Activated B cell treated with CpG ODN at 0.5 μM for 24 hours (primary cell): ENCODE results near the gene MYL10. TPM values are rescaled to one million over a fixed set of nuclear protein-coding genes. Genes with fewer than 3 reads are reported as not detected.

Source experiments
- ATAC-seq: fragments of 200-7000 bp; cut with Tn5 transposase; one replicate; pipeline ENCODE4 v1.10.0; 2021; ENCODE audit warnings: low read depth, mild to moderate bottlenecking, moderate library complexity
- CTCF ChIA-PET: fragments of 350-600 bp; sonication (Branson Sonifier 250); formaldehyde crosslinking; loops from one replicate; lab custom pipeline; 2021; ENCODE audit warnings: antibody characterized with exemption; lab: Charles Lee
- POLR2A ChIA-PET: fragments of 350-600 bp; sonication (Branson Sonifier 250); formaldehyde crosslinking; loops from one replicate; lab custom pipeline; 2021; ENCODE audit warnings: antibody characterized with exemption; lab: Charles Lee
- DNase-seq: peaks from one replicate; pipeline ENCODE4 v3.0.0; 2022
- H3K27ac Mint-ChIP-seq: one replicate; pipeline ENCODE4 v1.8.0; 2020; ENCODE audit warnings: mixed read lengths
- H3K27me3 Mint-ChIP-seq: one replicate; pipeline ENCODE4 v1.8.0; 2021; ENCODE audit warnings: mixed read lengths
- H3K36me3 Mint-ChIP-seq: one replicate; pipeline ENCODE4 v1.8.0; 2021; ENCODE audit warnings: low read depth, mixed read lengths
- H3K4me1 Mint-ChIP-seq: one replicate; pipeline ENCODE4 v1.8.0; 2021; ENCODE audit warnings: mixed read lengths
- H3K4me3 Mint-ChIP-seq: one replicate; pipeline ENCODE4 v1.8.0; 2020; ENCODE audit warnings: mild to moderate bottlenecking, mixed read lengths
- H3K9me3 Mint-ChIP-seq: one replicate; pipeline ENCODE4 v1.8.0; 2020; ENCODE audit warnings: mixed read lengths
- CTCF ChIP-seq: fragments of 200-600 bp; IDR thresholded peaks from one replicate; pipeline ENCODE4 v1.8.0; 2022; ENCODE audit warnings: antibody characterized with exemption, mild to moderate bottlenecking
- intact Hi-C: fragments of 100-400 bp; cut with micrococcal nuclease; formaldehyde crosslinking; loops from one replicate; pipeline ENCODE4 v1.15.1; 2024
- total RNA-seq: library from RNA; stranded (reverse); gene quantifications from 2 replicates; pipeline ENCODE4 v1.2.3, GENCODE V29; 2022

MYL10 gene
- total RNA-seq, 1 donor from 2014 or later, result not detected

GRCh38 chr7:101594790-101595189 is 34.3 kb downstream of the MYL10 start:
- peaks cover 9% of the 10 kb centered on the region for H3K27me3 Mint-ChIP-seq
- no peak overlapping the region for H3K27ac Mint-ChIP-seq
- H3K4me3 Mint-ChIP-seq, result no peak overlapping the region
- POLR2A ChIA-PET, result no interaction called here
- DNase-seq, result no peak
- no peaks in the 10 kb centered on the region for H3K36me3 Mint-ChIP-seq
- CTCF ChIA-PET, result no interaction called here
- no peaks in the 10 kb centered on the region for H3K4me1 Mint-ChIP-seq
- no peak for TF ChIP-seq CTCF
- no peak for ATAC-seq
- intact Hi-C loops, result no loop called here
- H3K9me3 Mint-ChIP-seq, result no peaks in the 10 kb centered on the region

- no peak for ATAC-seq
Measured at GRCh38 chr7:101593556-101593955, 35.5 kb downstream of the MYL10 start.

GRCh38 chr7:101591504-101591903 is 37.6 kb downstream of the MYL10 start:
- H3K4me3 Mint-ChIP-seq, result no peak overlapping the region
- intact Hi-C loops, result no loop called here
- no peak for TF ChIP-seq CTCF
- POLR2A ChIA-PET, result no interaction called here
- CTCF ChIA-PET, result no interaction called here
- H3K4me1 Mint-ChIP-seq, result no peaks in the 10 kb centered on the region
- no peaks in the 10 kb centered on the region for H3K36me3 Mint-ChIP-seq
- H3K27me3 Mint-ChIP-seq, result peaks cover 9% of the 10 kb centered on the region
- ATAC-seq (no peak), DNase-seq (no peak)
- H3K9me3 Mint-ChIP-seq, result no peaks in the 10 kb centered on the region
- H3K27ac Mint-ChIP-seq, result no peak overlapping the region

More at GRCh38 chr7:101593556-101593955, 35.5 kb downstream of the MYL10 start:
- Mint-ChIP-seq H3K4me3 (no peak overlapping the region), H3K27ac (no peak overlapping the region), H3K36me3 (no peaks in the 10 kb centered on the region), H3K4me1 (no peaks in the 10 kb centered on the region), H3K27me3 (peaks cover 9% of the 10 kb centered on the region), H3K9me3 (no peaks in the 10 kb centered on the region)
- POLR2A ChIA-PET, result no interaction called here
- TF ChIP-seq CTCF, result no peak
- CTCF ChIA-PET, result no interaction called here
- no peak for DNase-seq
- intact Hi-C loops, result no loop called here

- ATAC-seq (no peak), DNase-seq (no peak)
- intact Hi-C loops, result no loop called here
- Mint-ChIP-seq H3K27me3 (peaks cover 9% of the 10 kb centered on the region), H3K4me3 (no peak overlapping the region), H3K27ac (no peak overlapping the region), H3K4me1 (no peaks in the 10 kb centered on the region), H3K9me3 (no peaks in the 10 kb centered on the region), H3K36me3 (no peaks in the 10 kb centered on the region)
- ChIA-PET POLR2A (no interaction called here), CTCF (no interaction called here)
- TF ChIP-seq CTCF, result no peak
Measured at GRCh38 chr7:101590663-101591435, 38.2 kb downstream of the MYL10 start.

- H3K4me3 Mint-ChIP-seq, result no peak overlapping the region
- TF ChIP-seq CTCF, result no peak
- H3K27ac Mint-ChIP-seq, result no peak overlapping the region
- ATAC-seq (no peak), DNase-seq (no peak)
- H3K9me3 Mint-ChIP-seq, result no peaks in the 10 kb centered on the region
- H3K27me3 Mint-ChIP-seq, result peaks cover 9% of the 10 kb centered on the region
- intact Hi-C loops, result no loop called here
- no peaks in the 10 kb centered on the region for H3K4me1 Mint-ChIP-seq
- ChIA-PET POLR2A (no interaction called here), CTCF (no interaction called here)
- H3K36me3 Mint-ChIP-seq, result no peaks in the 10 kb centered on the region
Measured at GRCh38 chr7:101589976-101590662, 39.0 kb downstream of the MYL10 start.
